Kidney epithelial cell (primary cell): Measurements from ENCODE around the gene TPO. TPM values are rescaled to one million over a fixed set of nuclear protein-coding genes. Genes with fewer than 3 reads are reported as not detected.
"Not testable (repeated sequence)": the region's sequence is repeated elsewhere in the genome, so short reads cannot be mapped to it uniquely, and the experiment has no call there.

ENCODE experiments used
- DNase-seq: peaks from one replicate; pipeline ENCODE4 v3.0.0-alpha.2; 2010; ENCODE audit warnings: low read depth
- H3K27me3 ChIP-seq: 2 replicates; pipeline ENCODE4 v1.6.0; 2011; ENCODE audit warnings: low read length; ENCODE audit not compliant: control insufficient read depth, insufficient read depth
- H3K36me3 ChIP-seq: 2 replicates; pipeline ENCODE4 v1.5.1; 2011; ENCODE audit warnings: low read length; ENCODE audit not compliant: control insufficient read depth, insufficient read depth
- H3K4me3 ChIP-seq: 2 replicates; pipeline ENCODE4 v1.5.1; 2011; ENCODE audit warnings: low read depth, mild to moderate bottlenecking, control low read depth, low read length
- CTCF ChIP-seq: IDR thresholded peaks from 2 replicates; pipeline ENCODE4 v1.5.1; 2011; ENCODE audit warnings: mild to moderate bottlenecking, moderate library complexity, low read length, control low read depth, inconsistent platforms; ENCODE audit not compliant: insufficient read depth, poor library complexity, severe bottlenecking
- total RNA-seq: library from RNA; depleted of rRNA; stranded (reverse); fragments of >200 nt; gene quantifications from 2 replicates; pipeline ENCODE4 v1.2.3, GENCODE V29; 2015

The TPO gene
- total RNA-seq, 1 donor from 2014 or later: not detected

DNA sequence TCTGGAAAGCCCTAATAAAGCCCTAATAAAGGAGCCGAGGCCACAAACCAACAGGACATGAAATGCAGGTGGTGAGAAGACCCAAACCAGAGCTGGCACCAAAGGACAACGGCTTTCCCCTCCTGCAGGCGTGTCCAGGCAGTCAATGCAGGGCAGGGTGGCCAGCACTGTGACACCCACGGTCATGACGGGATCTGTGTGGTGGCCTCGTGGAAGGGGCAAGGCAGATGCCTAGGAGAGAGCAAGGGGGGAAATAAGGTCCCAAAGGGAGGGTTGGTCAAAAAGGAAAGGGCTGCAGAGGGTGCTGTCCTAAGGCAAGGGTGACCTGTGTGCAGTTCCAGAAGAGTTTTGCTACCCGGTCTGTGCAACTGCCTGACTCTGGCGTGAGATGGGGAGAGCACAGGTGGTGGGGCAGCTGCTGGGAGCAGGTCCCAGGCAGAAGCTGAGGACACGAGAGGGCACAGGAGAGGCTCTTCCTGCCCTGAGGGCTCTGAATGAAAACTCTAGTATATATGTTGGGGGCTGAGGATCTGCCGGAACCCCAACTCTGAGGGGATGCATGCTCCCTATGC lies 156.7 kb downstream of the TPO start:
- TF ChIP-seq CTCF: no peak
- H3K27me3 ChIP-seq: no peaks in the 10 kb centered on the region
- no peak overlapping the region for H3K4me3 ChIP-seq
- DNase-seq: no peak
- no peaks in the 10 kb centered on the region for H3K36me3 ChIP-seq

GRCh38 chr2:1571477-1572417 lies 158.5 kb downstream of the TPO start:
- no peaks in the 10 kb centered on the region for H3K36me3 ChIP-seq
- no peaks in the 10 kb centered on the region for H3K27me3 ChIP-seq
- H3K4me3 ChIP-seq: no peak overlapping the region
- TF ChIP-seq CTCF: no peak
- no peak for DNase-seq

- H3K27me3 ChIP-seq: no peaks in the 10 kb centered on the region
- no peak overlapping the region for H3K4me3 ChIP-seq
- H3K36me3 ChIP-seq: no peaks in the 10 kb centered on the region
- no peak for TF ChIP-seq CTCF
- DNase-seq: no peak
Observed at GRCh38 chr2:1572638-1573037, 159.4 kb downstream of the TPO start.

DNA sequence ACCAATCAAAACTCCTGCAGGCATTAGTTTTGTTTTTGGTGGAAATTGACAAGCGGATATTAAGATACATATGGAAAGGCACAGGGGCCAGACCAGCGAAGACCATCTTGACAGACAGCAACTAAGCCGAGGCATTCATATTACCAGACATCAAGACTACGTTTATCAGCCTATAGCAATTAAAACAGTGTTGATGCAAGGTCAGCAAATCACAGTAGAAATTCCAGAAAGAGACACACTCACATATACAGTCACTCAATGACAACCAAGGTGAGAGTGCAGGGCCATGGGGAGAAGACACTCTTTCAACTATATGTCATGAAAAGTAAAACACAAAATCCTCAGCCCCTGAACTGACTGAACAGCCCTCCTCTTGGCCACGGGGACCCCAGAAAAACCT lies 164.6 kb downstream of the TPO start:
- Histone ChIP-seq H3K36me3 (no peaks in the 10 kb centered on the region), H3K4me3 (no peak overlapping the region), H3K27me3 (no peaks in the 10 kb centered on the region)
- no peak for DNase-seq
- TF ChIP-seq CTCF: no peak

GRCh38 chr2:1581257-1581964 lies 168.1 kb downstream of the TPO start:
- not testable (repeated sequence) for H3K27me3 ChIP-seq, H3K4me3 ChIP-seq, DNase-seq, H3K36me3 ChIP-seq

DNA sequence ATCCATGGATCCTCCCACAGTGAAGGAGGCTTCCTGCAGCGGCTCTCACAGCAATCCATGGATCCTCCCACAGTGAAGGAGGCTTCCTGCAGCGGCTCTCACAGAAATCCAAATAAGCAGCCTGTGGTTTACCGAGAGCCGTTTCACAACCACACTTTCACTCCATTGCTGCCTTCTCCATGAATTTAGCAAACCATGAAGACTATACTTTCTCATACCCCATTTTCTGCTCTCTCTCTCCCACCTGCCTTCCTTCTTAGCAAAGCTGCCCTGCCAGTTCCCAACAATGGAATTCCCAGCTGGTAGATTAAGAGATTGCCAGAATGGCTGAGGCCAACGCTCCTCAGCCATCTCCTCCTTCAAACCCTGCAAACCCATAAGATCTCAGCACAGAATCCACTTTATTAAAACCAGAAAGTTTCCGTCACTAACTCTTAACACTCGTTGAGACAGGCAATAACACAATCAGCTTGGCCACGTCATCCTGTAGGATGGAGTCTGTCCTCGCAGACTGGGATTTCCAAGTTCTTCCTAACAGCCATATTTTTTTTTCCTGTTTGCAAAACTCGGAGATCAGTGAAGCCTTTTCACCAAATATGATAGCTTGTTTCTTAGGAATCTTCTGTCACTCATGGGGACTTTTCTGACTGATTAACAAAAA lies 168.8 kb downstream of the TPO start:
- Histone ChIP-seq H3K27me3 (no peaks in the 10 kb centered on the region), H3K4me3 (no peak overlapping the region), H3K36me3 (no peaks in the 10 kb centered on the region)
- no peak for TF ChIP-seq CTCF
- DNase-seq: no peak
